Hematopoietic multipotent progenitor cell treated with erythropoietin and hydrocortisone succinate and interleukin-3 and kit ligand, for 17 days (in vitro differentiated cells): ENCODE data around the gene C10orf53.
"Not testable (repeated sequence)": the region's sequence is repeated elsewhere in the genome, so short reads cannot be mapped to it uniquely, and the experiment has no call there.

ENCODE experiments used
- DNase-seq: peaks from one replicate; pipeline ENCODE4 v3.0.0-alpha.2; 2015; ENCODE audit warnings: low spot score

The C10orf53 gene

DNA sequence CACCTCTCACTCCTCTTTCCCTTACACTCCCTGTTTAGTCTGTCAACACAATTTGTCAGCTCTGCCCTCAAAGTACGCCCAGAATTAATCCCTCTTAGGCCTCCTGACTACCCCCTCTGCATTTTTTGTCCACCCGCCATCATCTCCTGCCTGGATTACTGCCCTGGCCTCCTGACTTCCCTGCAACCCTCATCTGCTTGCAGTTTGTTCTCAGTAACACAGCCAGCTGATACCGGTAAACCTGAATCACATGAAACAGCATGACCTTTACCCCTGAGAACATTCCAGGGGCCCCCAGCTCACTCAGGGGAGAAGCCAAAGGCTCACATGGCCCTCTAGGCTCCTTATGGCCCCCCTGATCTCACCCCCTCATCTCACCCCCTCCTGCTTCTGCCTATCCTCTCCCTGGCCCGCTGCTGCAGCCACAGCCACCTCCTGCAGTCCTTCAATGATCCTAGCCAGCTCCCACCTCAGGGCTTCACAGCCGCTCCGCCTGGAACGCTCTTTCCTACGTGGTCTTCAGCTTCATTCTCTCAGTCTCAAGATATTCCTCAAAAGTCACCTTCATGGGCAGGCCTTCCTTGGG is 8.9 kb downstream of the C10orf53 start:
- DNase-seq, result no peak

DNA sequence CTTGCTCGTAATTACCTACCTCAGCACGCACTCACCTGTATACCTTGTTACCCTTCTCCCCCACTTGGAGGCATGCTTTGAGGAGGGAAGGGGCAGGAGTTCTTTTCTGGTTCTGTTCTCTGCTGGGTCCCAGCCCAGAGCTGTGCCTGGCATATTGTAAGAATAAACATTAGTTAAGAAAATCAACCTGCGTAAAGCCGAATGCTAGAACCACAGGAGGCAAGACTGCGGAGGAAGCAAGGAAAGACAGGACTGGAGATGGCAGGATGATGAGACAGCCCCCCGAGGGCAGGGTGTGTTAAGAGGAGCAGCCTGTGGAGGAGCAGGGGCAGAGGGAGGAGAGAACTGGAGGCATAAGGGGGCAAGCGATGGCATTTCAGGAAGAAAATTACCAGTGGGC is 9.5 kb downstream of the C10orf53 start:
- DNase-seq, result no peak

DNA sequence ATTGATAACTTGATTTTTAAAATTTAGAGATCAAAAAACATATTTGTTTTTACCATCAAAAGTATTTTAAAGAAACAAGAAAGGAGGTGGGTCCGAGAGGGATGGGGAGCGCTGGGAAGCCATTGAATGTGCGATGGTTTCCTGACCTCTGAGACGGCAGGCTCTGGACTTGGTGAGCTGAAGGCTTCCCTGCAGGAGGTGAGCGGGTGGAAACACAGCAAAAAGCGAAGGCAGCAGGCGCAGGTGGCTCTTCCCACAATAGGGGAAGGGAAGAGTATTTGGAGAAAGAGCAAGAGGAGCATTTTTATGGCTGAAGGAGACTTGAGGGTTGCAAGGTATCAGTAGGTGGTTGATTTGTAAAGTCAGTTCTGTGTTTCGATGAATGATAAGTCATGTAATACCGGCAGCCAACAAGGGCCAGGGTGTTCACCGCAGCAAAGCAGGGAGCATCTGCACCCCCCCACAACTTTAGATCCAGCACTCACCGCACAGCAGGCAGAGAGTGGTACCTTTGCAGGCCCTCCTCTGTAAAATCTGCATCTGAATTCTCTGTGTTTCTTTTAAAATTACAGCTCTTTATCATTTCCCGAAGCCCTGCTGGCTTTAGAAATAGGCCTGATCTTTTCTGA is 10.5 kb downstream of the C10orf53 start:
- no peak for DNase-seq

DNA sequence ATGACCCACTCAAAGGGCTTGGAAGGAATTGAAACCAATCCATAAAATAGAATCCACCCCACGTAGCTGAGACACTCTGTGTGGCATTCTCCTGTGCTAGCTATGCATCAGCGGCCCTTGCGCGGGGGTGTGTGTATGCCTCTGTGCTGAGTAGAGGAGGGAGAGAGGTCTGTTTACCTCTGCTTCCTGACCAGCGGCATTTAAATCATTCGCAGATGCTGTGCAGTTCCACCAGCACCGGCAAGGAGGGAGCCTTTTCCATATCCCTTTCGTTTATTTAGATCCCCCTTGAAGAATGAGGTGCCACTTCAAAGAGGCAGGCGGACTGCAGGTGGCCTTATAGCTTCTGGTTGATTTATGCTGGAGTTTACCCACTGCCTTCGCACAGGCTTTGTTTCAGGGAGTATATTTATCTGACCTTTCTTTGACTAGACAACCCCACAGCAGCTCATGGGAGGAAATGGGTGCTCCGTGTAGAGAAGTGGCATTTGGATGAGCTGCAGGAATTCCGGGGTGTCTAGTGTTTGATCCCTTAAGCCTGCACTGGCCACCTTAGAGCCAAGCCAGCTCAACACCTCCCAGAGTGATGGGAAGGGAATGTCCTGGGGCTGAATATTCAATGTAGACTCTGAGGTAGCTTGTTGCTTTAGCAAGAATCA is 11.4 kb downstream of the C10orf53 start:
- DNase-seq, result no peak

DNA sequence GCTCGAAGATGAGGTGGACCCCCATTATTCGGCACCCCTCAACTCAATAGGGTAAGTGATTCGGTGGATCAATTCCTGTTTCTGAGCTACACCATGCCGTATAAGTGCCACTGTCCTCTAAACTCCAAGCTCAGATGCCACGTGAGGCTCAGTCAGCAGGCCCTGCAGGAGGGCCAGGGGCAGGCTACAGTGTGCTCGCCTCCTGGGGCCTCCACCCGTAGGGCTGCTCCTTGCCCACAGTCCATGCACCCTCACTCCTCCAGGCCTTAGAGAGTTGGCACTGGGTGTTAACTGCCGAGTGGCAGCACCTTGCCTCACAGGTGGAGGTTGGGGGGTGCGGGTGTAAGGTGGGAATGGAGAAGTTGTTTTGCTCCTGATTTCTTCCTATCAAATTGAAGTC is 12.1 kb downstream of the C10orf53 start:
- DNase-seq, result no peak

DNA sequence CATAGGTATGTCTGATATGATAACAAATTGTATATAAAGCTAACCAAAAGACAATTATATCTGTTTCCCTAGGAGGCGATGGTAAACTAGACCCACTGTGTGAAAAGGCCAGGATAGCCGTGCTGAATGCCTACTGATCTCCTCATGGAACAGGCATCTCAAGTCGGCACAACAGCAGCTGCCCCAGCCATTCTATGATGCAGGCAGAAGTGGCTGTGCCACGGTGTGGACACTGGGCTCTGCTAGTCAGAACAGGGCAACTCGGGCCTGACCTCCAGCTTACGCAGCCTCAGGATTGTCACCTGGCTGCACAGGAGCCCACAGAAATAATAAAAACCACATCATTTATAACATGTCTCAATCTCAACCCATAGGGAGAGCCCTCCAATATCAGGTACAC is 15.0 kb downstream of the C10orf53 start:
- no peak for DNase-seq

DNA sequence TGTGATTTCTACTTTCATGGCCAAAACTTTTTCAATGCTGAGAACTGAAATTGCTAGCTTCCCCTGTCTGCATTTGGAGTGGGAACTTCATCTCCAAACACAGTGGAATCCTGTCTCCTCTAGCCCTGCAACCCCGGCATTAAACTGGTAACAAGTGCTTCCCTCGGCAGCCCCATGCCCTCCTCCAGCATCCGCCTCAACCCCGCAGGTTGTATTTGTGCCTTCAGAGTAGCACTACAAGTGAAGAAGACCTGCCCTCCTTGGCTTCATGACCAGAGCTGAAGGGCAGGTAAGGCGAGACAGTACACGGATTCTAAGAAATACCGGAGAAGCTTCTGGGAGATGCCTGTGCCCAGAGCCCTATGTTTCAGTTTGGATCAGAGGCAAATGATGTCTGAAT is 16.9 kb downstream of the C10orf53 start:
- no peak for DNase-seq

DNA sequence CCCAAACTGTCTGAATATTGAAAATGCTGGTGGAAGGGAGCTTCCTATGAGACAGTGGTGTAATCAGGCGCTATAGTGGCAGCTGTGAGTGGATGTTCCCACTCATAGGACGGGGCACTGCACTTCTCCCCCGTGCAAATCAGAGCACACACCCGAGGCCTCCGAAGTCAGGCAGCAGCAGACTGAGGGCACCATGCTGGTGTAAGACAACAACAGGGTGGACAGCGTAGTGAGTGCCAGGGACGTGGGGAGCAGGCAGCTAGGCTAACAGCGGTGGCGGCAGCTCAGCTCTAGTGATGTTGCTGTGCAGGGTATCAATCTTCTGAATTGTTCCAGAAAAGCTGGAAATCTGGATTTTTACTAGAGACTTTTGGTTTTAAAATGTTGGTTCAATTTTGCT is 19.2 kb downstream of the C10orf53 start:
- no peak for DNase-seq

DNA sequence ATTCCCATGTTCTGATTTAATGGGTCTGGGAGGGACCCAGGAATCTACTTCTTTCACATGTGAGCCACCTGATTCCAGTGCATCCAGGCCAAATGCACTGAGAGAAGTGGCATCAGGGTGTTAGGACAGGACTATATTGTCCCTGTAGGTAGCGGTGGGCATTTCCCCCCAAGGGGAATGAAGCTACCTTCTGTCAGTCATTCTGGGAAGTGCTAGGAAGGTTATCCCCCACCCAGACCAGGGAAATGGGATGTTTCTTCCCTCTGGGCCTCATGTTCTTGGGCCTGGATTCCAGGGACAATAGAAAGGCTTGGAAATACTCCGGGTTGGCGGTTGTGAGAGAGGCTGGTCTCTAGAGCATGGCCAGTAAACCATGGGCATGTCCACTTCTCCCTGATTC is 20.8 kb downstream of the C10orf53 start:
- DNase-seq, result no peak

DNA sequence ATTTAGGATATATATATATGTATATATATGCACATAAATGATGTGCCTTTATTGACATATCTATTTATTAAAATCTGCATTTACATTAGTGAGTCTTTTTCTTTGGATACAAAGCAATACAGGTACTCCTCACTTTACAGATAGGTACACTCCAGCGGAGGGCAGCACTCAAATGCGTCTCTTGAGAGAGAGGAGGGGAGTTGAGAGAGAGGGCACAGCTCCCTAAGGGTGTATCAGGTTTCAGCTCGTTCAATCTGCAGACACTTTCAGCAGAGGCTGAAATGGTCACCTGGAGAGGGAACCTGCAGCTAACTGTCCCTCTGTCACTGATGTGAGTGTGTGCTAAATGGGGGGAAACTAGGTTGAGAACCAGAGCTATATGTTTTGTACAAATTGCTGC is 21.5 kb downstream of the C10orf53 start:
- DNase-seq, result no peak

DNA sequence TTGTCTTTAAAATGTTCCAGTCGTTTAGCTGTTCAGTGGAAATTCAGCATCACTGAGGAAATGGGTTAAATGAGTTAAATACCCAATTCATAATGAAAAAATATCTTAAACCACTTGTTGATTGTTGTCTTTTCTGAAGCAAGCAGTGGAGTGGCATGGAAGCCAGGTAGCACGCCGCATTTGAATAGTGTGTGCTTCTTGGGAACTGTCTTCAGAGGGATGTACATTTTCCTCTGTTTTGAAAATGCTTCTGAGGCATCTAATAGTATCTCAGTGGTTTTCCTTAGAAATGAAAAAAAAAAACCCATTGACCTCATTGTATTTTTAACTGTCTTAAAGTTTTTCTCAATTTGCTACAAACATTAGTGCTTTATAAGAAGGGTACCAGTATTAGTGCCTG is 28.1 kb downstream of the C10orf53 start:
- no peak for DNase-seq

DNA sequence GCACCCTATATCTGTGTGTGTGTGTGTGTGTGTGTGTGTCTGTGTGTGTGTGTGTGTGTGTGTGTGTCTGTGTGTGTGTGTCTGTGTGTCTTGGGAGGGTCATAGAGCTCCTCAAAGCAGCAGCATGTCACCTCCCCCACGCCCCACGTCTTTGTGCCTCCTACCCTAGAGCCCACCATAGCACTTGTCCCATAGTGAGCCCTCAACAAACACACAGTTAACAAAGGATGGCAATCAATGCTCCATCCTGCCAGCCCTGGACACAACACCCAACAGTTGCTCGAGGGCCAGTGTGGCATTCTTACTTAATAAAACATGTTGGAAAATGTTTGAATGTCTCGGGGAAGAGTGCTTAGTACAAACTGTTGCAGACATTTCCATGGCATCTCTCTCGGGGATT is 30.5 kb downstream of the C10orf53 start:
- no peak for DNase-seq

DNA sequence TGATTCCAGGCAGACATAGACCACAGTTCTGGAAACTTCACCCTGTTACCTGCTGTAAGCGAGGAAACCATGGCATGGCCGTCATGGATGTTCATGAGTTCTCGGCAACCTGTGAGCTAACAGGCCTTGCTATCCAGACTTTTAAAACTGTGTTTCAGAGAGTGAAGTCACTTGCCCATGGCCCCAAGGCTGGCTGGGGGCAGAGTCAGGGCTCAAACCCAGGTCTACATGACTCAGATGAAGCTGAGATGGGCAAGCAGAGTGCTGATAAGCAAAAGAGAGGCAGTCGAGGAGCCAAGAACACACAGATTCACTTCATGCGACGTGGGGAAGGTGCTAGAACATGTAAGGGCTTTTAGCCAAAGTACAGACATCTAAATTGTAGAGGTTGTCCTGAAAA is 31.5 kb downstream of the C10orf53 start:
- no peak for DNase-seq

DNA sequence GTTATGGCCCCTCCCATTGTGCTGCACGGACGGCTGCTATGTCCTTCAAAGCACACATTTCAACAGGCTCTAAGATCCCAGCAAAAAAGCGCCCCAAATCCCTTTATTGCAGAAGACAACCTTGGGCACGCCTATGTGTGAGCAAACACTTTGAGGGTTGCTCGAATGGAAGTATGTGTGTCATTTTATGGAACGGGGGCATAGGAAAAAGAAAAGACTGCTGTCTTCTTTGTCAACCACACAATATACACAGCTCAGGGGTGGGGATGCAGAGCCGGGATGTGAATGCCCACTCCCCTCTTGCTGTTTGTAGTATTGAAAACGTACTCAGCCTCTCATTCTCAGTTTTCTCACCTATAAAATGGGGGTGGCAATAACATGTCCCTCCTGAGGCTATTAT is 32.0 kb downstream of the C10orf53 start:
- no peak for DNase-seq

DNA sequence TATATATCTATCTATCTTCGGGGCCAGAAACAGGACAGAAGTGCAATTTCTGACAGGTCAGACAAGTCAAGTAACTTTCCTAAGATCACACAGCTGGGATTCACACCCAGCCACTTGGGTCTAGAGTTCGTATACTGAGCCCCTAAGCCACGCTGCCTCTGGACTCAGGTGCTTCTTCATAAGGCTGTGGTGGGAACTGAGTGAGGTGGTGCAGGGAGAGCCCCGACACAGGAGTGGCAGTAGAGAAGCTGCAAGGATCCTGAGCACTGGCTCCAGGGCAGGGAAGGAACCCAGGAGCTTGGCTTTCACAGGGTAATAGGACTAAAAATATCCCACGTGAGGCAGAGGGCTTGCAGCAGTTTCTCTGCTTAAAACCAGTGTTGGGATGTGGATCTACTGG is 33.8 kb downstream of the C10orf53 start:
- no peak for DNase-seq

DNA sequence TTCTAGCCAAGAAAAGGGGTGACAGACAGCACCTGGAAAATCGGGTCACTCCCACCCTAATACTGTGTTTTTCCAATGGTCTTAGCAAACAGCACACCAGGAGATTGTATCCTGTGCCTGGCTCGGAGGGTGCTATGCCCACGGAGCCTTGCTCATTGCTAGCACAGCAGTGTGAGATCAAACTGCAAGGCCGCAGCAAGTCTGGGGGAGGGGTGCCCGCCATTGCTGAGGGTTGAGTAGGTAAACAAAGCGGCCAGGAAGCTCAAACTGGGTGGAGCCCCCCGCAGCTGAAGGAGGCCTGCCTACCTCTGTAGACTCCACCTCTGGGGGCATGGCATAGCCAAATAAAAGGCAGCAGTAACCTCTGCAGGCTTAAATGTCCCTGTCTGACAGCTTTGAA is 35.7 kb downstream of the C10orf53 start:
- not testable (repeated sequence) for DNase-seq

DNA sequence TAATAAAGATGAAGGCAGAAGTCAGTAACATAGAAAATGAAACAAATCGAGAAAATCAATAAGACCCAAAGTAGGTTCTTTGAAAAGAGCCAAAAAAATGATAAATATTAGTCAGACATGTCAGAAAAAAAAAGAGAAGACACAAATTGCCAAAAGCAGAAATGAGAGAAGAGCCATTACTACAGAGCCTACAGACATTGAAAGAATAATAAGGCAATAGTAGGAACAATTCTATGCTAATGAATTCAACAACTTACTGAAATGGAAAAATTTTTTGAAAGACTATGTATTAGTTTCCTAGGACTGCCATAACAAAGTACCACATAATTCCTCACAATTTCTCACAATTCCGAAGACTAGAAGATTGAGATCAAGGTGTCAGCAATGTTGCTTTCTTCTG is 47.1 kb downstream of the C10orf53 start:
- no peak for DNase-seq

DNA sequence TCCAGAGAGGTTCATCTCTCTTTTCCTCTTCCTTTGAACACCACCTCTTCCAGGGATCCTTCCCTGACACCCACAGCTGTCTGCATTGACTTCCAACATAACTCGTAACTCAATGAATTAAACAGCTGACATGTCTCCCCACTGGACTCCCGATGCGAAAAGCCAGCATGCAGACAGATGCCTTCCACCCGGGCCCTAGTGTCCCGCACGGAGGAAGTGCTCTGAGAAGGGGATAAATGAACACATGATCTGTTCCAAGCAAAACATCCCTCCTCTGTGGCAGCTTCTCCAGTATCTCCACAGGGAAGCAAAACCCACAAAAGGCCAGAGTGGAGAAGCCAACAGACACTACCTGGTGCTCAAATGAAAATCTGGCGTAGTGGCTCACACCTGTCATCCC is 54.4 kb downstream of the C10orf53 start:
- DNase-seq, result no peak

DNA sequence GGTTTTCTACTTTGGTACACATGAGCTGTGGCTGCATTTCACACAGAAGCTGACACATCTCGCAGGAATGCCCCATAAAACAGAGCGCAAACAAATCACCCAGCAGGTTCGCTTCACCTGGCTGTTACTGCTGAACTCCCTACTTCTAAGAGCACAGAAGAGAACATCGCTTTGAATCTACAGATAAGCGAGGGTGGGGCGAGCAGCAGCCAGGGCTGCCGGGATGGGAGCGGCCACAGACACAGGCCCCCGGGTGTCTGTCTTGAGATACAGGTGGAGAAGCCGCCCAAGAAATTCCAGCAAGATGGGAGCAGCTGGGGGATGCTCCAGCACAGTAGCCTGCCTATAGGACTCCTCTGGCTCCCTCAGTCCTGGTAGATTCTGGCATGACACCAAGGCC is 55.2 kb downstream of the C10orf53 start:
- DNase-seq, result no peak

DNA sequence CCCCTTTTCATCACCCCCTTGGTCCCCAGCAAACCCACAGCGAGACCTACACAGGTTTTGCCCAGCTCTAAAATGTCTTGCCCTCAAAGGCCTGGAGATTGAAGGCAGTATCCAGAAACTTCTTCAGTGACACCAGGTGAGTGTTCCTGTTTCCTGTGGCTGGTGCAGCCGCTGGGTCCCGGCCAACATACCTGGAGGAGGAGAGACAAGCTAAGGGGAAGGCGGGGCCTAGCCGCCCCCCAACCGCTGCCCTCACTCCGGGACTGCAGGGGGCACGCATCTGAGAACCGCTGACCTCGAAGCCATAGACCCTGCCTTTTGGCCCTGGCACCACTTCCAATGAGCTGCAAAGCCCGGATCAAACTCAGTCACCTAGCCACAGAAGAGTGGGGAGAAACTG is 55.7 kb downstream of the C10orf53 start:
- DNase-seq, result no peak

DNA sequence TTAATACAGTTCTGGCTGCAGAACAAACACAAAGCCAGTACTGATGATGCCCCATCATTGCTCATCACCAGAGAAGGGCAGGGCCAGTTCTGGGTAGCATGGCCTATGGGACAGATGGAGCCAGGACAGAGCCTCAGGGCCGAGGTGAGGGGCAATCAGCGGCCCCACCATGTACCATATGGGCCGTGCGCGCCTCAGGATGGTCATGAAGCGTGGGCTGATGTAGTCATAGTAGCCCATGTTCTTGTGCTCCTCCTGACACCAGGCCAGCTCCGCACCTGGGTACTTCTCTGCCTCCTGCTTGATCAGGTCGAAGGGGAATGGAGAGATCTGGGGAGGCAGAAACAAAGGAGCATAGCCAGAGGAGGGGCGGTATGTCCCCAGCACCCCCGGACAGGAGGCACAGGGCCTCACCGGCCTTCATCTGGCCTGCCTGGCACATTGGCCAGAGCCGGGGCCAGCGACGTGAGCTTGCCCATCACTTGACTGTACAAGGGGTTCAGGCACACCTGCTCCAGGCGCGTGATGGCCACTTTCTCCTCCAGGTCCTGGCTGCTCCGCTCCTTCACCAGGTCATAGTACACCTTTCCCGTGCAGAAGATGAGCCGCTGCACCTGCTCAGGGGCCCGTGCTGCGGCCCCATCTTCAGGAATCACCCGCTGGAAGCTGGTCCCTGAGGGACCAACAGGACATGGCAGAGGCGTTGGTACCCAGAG is 56.6 kb downstream of the C10orf53 start:
- no peak for DNase-seq

DNA sequence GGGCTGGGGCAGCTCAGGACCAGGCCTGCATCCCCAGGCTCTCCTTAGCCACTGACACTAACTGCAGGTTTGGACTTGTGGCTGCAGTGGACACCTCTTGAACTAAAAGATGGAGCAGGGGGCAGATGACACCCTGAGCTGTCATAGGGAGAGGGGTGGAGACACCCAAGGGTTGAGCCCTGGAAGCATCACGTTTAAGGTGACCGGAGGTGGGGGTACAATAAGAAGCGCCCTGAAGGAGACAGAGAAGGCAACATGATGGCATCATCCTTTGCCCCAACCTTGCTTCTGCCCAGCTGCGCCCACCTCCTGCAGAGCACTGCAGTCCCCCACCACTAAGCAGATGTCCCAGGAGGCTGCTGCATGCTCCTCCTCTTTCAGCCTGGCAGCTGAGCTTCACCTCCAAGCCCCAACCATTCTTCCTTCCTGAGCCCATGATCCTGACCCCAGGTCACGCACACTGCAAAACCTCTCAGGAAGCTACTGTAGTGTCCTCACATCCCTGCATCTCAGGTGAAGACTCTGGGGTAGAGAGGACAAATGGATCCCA is 57.2 kb downstream of the C10orf53 start:
- DNase-seq, result no peak
